CD1c-positive myeloid dendritic cell (primary cell): ENCODE results near the gene SRGAP3.

ENCODE experiments used
- DNase-seq: peaks from one replicate; pipeline ENCODE4 v3.0.0-alpha.2; 2016; ENCODE audit errors: extremely low spot score

The SRGAP3 gene

GRCh38 chr3:8966820-8967348, 282.6 kb downstream of the SRGAP3 start:
- DNase-seq, result no peak

DNA sequence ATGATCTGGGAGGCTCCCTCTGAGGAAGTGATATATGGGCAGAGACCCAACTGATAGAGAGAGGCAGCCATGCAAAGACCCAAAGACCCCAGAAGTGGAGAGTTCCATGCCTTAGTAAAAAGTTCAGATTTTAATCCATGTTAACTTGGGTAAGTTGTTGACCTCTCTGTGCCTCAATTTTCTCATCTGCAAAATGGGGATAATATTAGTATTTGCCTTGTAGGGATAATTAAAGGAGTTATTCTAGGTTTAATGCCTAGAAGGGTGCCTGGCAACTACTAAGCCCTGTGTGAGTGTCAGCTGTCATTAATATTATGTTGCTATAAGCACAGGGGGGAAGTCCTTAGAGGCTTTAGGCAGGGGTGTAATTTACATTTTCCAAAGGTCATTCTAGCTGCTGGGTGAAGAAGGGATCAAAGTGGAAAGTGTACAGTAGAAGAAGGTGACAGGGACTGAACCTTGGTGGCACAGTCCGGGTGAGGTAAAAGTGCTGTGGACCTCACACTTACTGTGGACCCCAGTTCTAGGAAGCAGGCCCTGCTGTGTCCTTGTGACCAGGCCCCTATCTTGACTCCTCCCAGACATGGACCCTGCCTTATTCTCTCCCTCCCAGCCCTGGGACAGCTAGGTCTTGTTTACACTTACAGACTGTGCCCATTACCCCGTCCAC, 283.2 kb downstream of the SRGAP3 start:
- no peak for DNase-seq

DNA sequence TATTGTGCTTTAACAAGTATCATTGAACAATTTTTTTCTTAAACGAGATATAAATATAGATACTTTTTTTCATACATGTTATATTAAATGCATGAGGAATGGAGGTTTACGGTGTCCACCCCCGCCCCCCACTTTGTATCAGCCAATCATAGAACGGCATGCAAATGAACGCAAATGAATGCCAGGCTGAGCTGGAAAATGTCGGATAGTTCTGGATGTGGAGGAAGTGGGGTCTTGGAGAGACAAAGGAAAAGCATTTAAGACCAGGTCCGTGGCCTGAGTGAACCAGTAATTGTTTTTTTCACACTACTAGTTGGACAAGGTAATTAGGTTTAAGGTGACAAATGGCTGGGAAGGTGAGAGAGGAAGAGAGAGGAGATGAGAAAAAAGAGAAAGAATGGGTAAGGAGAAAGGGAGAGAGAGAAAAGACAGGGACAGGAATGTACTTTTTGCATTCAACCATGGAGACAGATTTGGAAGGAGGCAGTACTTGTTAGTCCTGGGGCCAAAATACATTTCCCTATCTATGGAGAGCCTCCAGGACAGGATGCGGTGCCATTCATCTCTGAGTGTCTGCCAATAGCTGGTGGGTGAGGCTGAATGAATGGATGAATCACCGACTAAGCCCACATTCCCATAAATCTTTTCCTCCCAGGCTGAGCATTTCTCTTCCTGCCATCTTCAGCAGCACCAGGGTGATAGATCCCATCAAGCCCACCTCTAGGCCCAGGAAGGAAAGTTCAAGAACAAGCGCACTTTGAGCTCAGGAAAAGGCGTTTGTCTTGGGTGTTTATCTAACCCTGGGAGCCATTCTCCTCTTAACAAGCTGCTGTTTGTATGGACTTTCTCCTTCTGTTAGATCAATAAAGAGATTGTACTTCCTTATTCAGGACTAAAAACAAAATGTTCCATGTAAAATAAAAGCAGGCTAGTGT, 284.7 kb downstream of the SRGAP3 start:
- DNase-seq, result no peak

GRCh38 chr3:8963137-8963853, 286.2 kb downstream of the SRGAP3 start, which contains the start of gene RAD18:
Gene RAD18 (minus strand): TSS chr3:8963472. CDS start chr3:8963385, 87 bp downstream.
- DNase-seq, result peak; percentile 96

DNA sequence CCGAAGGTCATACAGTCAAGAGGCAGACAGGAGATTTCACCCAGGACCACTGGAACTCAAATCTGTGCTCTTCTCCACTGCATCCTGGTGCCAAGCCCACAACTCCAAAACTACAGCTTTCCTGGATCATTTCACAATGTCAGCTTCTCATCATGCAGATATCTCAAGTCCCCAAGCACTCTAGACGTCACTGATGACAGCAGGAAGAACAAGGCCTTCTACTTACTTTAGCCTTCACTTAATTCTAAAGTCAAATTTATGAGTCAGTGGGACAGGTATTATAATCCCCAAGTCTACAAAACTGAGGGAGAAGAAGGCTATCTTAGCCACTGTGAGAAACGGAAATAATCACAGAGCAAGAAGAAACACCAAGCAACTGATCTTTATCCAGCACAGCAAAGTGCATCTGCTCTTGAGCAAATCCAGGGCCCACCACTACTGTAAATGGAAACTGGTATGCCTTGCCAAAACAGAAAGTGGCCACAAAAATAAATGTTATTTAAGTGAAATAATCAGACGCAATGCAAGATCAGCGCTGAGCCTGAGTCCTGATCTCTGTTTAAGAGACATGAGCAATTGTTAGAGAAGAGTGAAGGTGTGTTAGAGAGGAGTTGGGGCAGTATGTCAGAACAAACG, 287.1 kb downstream of the SRGAP3 start:
- DNase-seq, result no peak

DNA sequence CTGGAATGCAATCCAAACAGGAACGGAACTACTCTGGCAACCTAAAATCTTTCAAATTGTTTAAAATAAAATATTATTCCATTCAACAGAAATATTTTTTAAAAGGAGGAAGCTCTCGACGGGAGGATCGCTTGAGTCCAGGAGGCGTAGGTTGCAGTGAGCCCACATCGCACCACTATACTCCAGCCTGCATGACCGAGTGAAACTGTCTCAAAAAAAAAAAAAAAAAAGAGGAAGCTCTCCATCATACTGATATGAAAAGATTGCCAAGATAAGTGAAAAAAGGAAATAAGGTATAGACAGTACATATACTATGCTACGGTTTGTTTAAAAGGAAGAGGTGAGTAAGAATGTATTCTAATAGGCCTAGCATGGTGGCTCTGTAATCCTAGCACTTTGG, 289.8 kb downstream of the SRGAP3 start:
- DNase-seq, result peak; percentile 63

DNA sequence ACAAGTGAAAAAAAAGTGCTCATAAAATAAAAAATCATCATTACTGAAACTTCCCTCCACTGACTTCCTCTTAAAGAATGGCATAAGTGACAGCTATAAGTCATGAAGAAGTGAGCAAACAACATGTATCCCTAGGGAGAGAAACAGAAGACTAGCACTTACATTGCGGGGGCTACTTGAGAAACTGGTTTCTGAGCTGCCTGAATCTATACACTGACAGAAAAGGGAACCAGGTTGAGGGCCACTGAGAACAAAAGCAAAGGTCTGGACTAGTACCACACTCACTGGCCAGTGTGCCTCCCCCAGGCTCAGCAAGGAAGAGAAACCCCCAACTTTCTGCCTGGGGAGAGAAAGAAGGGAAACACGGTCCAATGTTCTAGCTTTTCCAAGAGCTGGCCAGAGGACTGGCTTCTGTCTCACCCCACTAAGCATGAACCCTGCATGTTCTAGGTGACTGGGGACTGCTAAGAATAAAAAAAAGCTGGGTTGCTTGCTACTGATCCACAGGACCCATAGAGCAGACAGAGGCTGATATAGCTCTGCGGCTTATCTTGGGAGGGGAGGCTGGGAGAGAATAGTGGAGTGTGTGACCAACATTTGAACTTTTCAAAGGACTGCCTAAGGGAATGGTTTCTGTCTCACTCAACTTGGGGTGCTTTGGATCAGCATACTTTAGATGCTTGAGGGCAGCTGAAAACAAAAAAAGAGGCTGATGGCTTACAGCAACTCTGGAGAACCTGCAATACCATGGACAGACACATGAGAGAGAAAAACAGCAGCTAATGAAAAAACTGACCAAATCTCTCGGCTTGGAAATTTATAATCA, 294.3 kb downstream of the SRGAP3 start:
- DNase-seq, result peak; percentile 59

- DNase-seq, result no peak
Measured at GRCh38 chr3:8953313-8953712, 296.1 kb downstream of the SRGAP3 start.

DNA sequence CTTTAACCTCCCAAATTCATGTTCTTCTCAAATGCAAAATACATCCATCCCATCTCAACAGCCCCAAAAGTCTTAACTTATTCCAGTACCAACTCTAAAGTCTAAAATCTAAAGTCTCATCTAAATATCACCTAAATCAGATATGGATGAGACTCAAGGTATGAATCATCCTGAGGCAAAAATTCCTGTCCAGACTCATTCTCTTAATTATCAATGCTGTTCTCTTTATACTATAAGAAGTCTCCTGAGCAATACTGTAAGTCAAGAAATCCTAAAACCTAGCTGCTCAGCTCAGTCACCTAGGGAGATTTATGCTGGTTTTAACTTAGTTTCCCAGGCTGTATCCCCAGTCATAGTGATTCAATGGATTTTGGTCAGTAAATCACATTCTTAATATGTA, 297.3 kb downstream of the SRGAP3 start:
- no peak for DNase-seq

DNA sequence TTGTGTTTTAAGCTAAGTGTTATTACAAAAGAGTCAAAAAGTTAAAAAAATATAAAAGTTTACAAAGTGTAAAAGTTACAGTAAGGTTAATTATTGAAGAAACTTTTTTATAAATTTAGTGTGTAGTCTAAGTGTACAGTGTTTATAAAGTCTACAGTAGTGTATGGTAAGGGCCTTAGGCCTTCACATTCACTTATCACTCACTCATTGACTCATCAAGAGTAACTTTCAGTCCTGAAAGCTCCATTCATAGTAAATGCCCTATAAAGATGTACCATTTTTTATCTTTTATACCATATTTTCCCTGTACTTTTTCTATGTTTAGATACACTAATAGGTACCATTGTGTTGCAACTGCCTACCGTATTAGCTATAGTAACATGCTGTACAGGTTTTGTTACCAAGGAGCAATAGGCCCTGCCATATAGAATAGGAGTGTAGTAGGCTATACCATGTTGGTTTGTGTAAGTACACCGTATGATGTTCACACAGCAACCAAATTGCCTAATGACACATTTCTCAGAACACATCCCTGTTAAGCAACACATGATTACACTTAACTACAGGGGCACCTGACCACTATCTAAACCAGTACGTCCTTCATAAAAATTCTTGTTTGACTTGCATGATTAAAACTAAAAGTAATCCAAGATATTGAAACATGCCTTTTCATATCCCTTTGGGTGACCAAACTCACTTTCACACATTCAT, 303.4 kb downstream of the SRGAP3 start:
- DNase-seq, result no peak

DNA sequence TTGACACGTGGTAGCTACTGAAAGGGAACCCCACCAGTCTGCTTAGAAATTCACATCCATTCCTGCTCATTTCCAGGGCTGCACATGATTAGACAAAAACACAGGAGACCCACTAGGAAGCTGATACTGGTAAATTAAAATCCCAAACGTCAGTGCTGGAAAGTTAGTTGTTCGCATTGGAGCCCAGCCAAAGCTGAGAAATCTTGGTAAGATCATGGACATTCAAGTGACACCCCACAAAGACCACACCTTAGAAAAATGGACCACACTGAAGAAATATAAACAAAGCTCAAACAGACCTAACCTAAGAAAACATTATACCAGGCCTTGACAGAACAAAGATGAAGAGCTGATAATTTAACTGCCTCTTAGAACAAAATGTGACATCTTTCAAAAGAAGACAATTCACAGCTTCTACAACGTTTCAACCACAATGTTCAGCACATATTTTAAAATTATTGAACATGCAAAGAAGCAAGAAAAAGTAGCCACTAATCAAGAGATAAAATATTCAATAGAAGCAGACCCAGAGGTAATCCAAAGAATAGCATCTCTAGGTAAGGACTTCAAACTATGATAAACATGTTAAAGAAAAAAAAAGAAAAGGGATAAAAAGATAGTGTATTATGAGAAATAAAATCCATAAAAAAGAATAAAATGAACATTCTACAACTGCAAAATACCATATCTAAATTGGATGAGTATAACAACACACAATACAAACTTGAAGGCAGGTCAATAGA, 306.5 kb downstream of the SRGAP3 start:
- DNase-seq, result no peak

- DNase-seq, result no peak
Measured at GRCh38 chr3:8942115-8942514, 307.3 kb downstream of the SRGAP3 start.

DNA sequence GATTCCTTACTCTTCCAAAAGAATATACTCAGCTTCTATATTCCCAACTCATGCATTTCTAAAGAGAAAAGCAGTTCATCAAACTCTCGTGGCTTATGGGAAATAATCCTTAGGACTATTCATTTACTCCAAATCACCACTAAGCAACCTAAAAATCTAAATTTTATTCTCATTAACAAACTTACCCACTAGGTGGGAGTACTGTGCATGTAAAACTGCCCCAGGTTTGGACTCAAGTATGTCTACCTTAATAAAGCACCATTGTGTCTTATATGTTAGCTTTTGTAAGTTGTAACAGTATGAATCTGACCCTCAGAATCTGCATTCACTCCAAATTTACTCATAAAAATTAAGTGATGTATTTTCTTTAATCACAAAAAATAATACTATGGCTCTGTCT, 311.4 kb downstream of the SRGAP3 start:
- DNase-seq, result no peak

DNA sequence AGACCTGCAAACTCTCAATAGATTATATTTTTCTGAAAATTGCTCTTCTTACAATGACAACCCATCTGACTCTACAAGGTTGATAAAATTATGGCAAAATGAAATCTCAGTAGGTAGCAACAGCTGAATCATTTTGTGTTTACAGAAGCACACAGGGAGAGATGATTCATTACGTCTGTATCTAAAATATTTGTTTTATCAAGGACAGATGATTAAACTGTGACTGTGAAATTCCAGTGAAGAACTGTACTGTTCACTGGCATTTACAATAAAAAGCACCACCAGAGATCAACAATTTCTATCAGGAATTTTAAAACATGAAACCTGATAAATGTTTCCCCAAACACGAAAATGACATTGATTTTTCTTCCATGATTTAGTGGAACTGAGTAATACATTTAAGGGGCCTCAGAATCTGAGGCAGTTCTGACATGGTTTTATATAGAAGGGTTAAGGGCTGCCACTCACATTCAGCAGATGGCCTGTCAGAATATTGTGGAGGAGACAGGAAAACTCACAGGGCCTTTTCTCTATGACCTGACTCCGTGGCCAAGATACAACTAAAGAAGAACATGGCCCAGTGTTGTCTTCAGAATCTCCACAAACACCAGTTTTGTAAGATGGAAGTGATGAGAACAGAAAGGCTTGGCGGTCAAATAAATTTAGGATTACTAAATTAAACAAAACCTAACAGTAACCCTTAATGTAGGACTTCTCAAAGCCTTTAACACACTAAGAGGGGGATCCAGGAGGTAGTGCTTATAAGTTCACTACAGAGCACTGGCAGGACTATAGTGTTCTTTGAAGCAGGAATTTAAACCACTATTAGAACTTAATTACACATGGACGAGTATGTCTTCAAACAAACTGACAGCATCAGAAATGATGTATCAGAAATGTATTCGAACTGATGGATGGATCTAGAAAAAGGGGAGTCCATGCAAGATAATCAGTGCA, 312.1 kb downstream of the SRGAP3 start:
- no peak for DNase-seq

DNA sequence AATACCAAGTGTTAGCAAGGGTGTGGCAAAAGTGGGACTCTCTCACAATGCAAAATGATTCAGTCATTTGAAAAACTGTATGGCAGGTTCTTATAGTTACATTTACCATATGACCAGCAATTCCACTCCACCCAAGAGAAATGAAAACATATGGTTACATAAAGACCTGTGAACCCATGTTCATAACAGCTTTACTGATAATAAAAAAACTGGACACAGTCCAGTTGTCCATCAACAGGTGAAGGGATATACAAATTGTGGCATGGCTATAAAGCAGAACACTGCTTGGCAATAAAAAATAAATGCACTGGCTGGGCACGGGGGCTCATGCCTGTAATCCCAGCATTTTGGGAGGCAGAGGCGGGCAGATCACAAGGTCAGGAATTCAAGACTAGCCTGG, 316.9 kb downstream of the SRGAP3 start:
- no peak for DNase-seq

- DNase-seq, result no peak
Measured at GRCh38 chr3:8931342-8931741, 318.1 kb downstream of the SRGAP3 start.
